CD1c-positive myeloid dendritic cell (primary cell): Measurements from ENCODE around the gene NEK9.
A peak's percentile ranks its signal among the peaks of the same experiment; 100 is the strongest.
"Not testable (repeated sequence)": the region's sequence is repeated elsewhere in the genome, so short reads cannot be mapped to it uniquely, and the experiment has no call there.

Experiments
- DNase-seq: peaks from one replicate; pipeline ENCODE4 v3.0.0-alpha.2; 2016; ENCODE audit errors: extremely low spot score

Gene NEK9

DNA sequence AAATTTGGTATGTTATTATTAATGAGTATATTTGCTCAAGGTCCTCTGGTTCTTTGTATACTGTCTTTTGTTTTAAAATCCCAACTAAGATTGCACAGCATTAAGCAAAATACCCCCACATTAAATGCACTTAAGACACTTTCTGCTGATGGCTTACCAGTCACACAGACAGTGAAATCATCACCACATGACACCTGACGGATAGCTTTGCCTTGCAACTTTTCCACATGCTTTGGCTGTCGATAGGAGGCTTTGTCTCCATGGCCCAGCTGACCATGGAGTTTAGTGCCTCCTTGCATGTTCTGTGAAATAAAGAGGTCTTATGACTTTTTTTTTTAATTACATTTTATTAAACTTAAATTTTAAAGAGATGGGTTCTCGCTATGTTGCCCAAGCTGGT lies 19.7 kb downstream of the NEK9 start:
- DNase-seq = no peak

- no peak for DNase-seq
Observed at GRCh38 chr14:75101491-75101890, 25.4 kb downstream of the NEK9 start.

- DNase-seq = no peak
Observed at GRCh38 chr14:75098682-75099081, 28.2 kb downstream of the NEK9 start.

DNA sequence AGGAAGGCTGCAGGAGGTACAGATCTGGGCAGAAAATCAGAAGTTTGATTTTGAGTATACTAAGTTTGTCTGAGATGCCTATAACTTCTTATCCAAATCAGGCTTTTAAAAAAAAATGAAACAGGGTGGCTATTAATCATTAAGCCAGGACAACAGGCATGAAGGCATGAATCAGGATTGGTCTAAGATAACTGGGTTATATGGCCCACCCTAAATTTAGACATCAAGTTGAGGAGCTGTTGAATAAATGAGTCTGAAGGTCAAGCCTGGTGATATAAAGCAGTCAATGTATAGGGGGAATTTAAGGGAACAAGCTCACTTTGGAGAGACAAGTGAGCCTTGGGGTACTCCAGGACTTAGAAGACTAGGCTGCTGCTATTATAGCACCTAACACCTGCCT lies 28.6 kb downstream of the NEK9 start:
- DNase-seq = no peak

- DNase-seq = no peak
Observed at GRCh38 chr14:75096959-75097358, 29.9 kb downstream of the NEK9 start.

GRCh38 chr14:75095690-75096089 lies 31.2 kb downstream of the NEK9 start:
- no peak for DNase-seq

DNA sequence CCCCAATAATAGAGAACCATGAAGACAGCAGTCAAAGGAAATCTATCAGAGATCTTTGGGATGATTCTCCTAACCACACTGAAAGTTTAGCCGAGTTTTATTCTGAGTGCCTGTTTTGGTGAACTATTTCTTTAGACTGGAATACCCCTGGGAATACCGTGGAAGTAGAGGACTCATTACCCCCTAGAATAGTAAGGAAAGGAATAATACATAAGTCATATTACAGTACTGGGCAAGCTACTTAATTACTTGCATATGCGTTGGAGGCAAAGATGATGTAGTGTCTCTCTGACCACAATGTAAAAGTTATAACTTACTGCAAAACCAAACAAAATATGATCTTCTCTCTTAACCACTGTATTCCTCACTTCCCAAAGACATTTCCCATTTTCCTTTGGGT lies 32.0 kb downstream of the NEK9 start:
- no peak for DNase-seq

- no peak for DNase-seq
Observed at GRCh38 chr14:75092698-75093097, 34.1 kb downstream of the NEK9 start.

DNA sequence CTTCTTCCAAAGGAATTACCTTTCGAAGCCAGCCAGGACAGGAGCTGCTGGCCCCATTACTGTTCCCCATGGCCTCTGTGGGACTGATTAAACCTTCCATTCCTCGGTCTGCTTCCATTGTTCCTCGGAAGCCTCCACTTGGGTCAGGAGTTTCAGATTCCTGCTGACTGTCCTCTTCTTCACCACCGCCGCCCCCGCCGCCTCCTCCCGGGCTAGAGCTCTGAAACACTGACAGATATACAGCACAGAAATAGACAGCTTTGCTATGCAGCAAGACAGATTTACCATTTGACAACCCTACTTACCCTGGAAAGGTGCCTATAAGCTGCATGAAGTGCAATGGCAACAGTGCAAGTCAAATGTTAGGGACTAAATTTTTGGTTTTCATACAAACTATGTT lies 35.6 kb downstream of the NEK9 start:
- DNase-seq = no peak

DNA sequence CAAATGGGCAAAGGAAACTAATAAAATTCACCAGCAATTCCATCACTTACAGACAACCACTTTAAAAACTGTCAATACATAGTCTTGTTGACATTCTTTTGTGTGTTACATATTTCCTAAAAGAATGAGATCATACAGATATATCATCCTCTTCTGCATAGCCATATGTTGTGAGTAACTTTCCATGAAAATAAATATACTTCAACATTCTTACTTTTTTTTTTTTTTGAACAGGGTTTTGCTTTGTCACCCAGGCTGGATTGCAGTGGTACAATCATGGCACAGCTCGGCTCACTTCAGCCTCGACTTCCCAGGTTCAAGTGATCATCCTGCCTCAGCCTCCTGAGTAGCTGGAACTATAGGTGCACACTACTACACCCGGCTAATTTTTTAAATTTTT lies 36.5 kb downstream of the NEK9 start:
- no peak for DNase-seq

GRCh38 chr14:75088566-75089373 lies 38.1 kb downstream of the NEK9 start:
- peak; percentile 61 for DNase-seq

GRCh38 chr14:75088153-75088552 lies 38.7 kb downstream of the NEK9 start:
- DNase-seq = no peak

DNA sequence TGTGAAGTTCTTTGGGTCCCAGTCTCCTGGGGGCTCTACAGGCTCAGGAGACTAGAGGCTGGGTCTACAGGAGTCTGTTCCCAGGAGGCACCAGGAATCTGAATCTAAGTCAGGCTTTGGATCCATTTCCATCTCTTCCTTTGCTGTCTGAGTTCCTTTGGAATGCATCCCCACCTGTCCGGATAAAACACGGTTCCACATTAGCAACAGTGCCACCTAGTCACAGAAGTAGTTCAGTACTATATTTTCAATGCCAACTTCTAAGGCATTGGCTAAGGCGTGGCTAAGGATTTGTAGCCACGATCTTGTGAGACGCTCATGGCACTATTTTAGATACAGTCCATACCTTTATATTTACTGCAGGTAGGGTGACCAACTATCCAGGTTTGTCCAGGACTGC lies 42.3 kb downstream of the NEK9 start:
- DNase-seq = no peak

GRCh38 chr14:75083271-75083670 lies 43.6 kb downstream of the NEK9 start:
- no peak for DNase-seq

DNA sequence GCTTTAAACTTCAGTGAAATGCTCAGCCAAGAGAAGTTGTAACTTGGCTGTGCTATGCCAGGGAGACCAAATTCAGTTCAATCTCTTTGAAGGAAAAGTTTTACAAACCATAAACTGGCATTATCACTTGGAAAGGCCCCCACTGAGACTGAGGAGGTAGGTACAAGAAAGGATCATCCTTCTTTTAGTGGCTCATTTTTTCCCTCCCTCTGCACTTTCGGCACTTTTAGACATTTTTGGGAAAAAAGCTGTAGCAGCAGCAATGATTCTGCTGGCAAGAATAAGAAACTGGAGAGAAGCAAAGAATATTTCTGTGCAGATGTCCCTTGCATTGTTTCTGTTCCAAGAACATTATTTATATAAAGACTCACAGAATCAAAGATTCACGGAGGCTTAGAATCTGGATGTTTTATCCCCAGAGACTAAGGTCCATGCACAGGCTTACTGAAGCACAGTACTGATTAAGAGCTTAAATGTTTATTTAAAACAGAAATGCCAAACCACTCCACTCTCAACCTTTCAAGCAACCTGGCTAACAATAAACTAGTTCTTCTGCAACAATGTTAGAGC lies 45.1 kb downstream of the NEK9 start:
- DNase-seq = no peak

GRCh38 chr14:75079521-75079920 lies 47.3 kb downstream of the NEK9 start:
- no peak for DNase-seq

- DNase-seq = no peak
Observed at GRCh38 chr14:75077794-75078193, 49.1 kb downstream of the NEK9 start.

- peak; percentile 46 for DNase-seq
Observed at GRCh38 chr14:75070383-75070782, 56.5 kb downstream of the NEK9 start.

GRCh38 chr14:75069811-75070145 lies 57.1 kb downstream of the NEK9 start:
- DNase-seq = no peak

DNA sequence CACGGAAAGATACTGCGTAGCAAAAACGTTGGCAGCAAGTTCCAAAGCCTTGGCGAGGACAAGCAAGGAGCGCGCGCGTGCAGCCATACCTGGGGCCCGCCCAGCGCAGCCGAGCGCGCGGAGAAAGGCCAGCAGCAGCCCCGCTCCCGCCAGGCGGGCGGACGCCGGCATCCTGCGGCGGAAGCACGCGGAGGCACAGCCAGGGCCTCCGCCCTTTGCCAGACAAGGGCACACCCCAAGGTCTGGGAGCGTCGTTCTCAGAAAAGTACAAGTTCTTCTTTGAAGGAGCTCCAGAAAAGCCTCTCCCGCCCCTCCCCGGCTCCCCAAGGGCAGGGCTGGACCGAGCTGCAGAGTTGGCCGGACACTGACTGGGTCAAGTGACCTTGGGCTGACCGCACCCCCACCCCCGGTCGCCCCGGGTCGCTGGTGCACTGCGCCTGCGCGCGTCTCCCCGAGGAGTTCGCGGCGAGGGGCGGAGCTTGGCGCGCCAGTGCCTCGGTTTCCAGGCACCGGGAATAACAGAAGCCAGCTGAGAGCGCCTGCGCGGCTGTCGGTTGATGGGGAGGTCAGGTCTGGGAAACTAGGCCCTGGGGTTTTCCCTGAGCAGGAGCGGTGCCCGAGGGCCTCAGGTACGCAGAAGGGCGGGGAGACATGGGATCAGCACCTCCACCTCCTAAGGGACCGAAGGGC lies 57.6 kb downstream of the NEK9 start, which contains the start of gene ZC2HC1C:
Gene ZC2HC1C, plus strand, starts transcription at position 521 of the 690 bp plus-strand sequence. CDS start 933 bp downstream, outside the sequence.
- DNase-seq = peak; percentile 91

GRCh38 chr14:75068294-75069120 lies 58.3 kb downstream of the NEK9 start:
- DNase-seq = no peak

DNA sequence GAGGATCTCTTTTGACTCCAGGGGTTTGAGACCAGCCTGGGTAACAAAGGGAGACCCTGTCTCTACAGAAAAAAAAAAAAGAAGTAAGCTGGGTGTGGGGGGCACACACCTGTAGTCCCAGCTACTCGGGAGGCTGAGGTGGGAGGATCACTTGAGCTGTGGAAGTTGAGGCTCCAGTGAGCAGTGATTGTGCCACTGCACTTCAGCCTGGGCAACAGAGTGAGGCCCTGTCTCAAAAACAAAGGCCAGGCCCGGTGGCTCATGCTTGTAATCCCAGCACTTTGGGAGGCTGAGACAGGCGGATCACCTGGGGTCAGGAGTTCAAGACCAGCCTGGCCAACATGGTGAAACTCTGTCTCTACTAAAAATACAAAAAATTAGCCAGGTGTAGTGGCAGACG lies 59.1 kb downstream of the NEK9 start:
- not testable (repeated sequence) for DNase-seq
